Measurements from ENCODE around the gene RBM45.
"Not testable (repeated sequence)": the region's sequence is repeated elsewhere in the genome, so short reads cannot be mapped to it uniquely, and the experiment has no call there.

Gene RBM45

GRCh38 chr2:178112202-178113152, at the start of gene RBM45:
TSS of gene RBM45 (plus strand) at chr2:178112437. CDS start at chr2:178112547, 110 bp downstream.
- DNase-seq = peak; percentile 77 to 81

DNA sequence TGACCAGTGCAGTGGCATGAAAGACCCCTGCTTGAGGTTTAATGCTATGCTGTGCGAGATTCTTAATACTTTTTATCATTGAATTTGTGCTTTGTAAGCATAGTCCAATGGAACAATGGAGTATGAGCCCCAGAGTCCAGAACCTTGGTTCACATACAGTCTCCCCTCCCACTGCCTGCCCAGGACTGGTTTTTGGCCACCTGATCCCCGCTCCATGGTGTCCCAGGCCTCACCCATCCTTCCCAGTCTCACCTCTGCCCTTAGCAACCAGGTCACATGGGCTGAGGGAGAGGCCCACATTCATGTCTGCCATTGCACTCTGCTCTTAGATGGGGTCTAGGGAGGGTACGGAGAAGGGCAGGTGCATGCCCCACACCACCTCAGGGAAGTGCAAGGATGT, 45.9 kb upstream of the RBM45 start:
- no peak for DNase-seq

DNA sequence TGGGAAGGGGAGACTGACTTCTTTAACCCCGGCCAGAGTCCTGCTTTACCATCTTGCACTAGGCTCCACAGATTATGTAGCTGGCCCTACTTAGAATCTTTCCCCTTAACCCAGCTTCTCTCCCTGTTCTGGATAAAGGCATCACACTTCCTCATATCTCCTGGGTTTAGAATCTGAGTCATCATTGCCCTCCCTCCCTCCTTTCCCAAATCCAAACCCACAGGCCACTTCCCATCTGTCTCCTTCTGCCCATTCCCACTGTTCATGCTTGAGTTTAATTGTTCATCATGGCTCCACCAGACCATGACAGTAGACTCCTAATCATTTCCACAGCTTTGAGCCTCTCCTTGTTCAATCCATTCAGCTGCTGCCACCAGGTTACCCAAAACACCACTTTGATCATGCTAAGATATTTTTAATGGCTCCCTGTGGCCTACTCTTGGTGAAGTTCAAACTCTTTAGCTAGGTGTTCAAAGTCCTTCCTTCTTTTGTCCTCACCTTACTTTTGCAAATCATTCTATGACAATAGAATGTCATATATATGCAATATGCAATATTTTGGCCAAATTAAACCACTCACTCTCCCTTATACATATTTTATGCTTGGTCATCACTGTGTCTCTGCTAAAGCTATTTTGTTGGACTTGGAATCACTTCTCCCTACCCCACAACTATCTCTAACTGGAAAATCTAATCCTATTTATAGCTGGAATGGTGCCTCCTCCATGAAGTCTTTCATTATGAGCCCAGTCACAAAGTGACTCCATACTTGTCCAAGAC, 45.2 kb upstream of the RBM45 start:
- no peak for DNase-seq

DNA sequence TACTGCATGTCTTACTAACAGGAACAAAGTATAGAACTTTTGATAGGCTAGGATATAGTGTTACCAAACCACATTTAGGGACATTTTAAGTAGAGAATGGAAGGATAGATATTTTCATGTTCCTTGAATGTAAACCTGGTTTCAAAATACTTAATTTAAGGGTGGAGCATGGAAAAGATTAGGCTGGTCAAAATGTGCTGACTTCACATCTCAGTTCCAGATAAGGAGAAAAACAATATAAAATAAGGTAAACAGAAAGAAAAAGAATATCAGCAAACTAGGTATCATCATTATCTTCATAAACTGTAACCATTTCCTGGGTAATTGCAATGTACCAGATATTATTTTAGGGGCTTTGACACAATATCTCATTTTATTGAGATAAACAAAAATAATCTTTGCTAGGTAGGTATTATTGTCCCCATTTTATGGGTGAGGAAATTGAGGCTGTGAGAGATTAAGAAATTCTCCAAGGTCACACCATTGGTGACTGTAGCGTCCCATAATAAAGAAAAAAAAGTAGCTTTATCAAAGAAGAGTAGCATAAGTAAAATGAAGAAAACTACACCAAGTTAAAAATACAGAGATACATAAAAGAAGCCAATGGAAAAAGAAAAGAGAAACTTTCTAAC, 43.3 kb upstream of the RBM45 start:
- no peak for DNase-seq

- no peak for DNase-seq
Observed at GRCh38 chr2:178069551-178069950, 42.7 kb upstream of the RBM45 start.

DNA sequence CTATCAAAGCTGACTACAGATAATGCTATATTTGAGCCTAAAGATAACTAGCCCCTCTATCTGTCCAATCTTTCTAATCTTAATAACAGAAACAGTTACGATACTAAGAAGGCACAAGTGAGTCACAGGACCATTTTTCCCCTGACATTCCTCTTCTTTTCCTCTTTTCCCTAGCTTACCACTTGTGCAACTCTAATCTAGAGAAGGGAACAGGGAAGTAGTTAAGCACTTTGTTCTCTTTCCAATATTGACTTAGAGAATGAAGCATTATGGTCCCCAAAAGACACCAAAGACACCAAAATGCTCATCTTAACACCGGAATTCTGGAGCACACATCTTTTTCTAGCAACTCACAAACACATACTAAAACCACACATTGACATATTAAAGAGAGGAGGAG, 41.4 kb upstream of the RBM45 start:
- no peak for DNase-seq

DNA sequence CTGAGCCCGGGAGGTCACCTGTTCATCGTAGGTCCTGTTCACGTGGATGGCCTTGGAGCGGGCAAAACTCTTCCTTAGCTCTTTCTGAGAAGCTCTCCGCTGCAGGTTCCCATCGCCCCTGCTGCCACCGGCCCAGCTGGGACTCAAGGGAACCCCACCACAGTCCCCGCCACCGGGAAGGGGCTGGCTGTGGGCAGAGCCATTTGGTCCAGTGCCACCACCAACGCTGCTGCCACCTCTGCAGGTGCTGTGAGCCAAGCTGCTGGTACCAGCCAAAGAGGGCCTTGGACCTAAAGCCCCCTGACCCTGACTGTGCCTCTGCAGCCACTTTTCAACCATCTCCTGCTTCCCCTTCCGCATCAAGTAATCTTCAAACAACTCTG, 40.2 kb upstream of the RBM45 start:
- DNase-seq = no peak

GRCh38 chr2:178072383-178073301, 39.6 kb upstream of the RBM45 start, which contains the start of gene PDE11A:
TSS of gene PDE11A (minus strand) at chr2:178072777. CDS start at chr2:178072437, 340 bp downstream.
- DNase-seq = peak in 1 of 2 donors; percentile 5

GRCh38 chr2:178074123-178075005, 37.9 kb upstream of the RBM45 start:
- no peak for DNase-seq

DNA sequence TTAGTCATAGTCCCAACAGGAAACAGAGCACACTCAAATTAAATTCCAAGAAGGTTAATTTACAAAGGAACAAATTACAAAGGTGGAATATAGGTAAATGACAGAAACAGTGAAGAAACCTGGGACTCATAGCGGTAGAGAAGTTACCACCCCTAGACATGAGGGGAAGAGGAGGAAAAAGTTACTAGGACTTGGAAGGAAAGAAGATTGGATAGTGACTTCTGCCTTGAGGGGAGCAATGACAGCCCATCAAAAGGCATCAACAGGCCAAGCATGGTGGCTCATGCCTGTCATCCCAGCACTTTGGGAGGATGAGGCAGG, 37.3 kb upstream of the RBM45 start:
- DNase-seq = no peak

DNA sequence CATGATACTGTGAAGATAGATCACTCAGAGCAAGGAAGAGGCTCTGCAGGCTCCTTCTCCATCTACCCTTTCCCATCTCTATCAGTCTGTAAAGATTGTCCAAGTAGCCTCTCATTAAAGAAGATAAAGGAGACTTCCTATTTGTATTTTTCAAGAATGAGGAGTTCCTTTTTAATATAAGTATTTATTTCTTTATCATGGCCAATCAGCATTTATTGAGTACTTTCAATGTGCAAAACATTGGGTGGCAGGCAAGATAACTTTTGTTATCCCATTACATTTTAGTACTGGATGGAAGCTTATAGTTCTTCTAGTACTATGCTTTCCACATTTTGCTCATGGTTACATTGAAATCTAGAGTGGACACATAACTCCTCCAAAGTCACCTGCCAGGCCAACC, 36.1 kb upstream of the RBM45 start:
- DNase-seq = no peak

GRCh38 chr2:178079279-178079678, 33.0 kb upstream of the RBM45 start:
- not testable (repeated sequence) for DNase-seq

GRCh38 chr2:178082408-178083045, 29.7 kb upstream of the RBM45 start:
- DNase-seq = no peak

DNA sequence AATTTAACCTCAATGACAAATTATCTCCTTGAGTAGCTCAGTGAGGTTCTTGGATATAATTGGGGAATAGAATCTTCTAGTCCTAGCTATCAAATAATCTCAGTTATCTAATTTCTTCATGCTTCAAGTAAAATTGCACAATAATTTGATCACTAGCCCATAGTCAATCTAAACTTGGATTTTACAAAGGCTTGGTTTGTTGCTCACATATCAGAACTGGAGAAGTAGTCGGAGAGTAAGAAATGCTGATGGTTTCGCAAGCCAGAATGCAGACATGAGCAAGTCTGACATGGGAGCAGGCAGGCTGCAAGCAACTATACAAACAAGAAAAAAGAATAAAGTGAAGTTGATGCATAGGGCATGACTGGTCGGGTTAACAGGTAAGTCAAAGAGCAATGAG, 28.0 kb upstream of the RBM45 start:
- DNase-seq = no peak

DNA sequence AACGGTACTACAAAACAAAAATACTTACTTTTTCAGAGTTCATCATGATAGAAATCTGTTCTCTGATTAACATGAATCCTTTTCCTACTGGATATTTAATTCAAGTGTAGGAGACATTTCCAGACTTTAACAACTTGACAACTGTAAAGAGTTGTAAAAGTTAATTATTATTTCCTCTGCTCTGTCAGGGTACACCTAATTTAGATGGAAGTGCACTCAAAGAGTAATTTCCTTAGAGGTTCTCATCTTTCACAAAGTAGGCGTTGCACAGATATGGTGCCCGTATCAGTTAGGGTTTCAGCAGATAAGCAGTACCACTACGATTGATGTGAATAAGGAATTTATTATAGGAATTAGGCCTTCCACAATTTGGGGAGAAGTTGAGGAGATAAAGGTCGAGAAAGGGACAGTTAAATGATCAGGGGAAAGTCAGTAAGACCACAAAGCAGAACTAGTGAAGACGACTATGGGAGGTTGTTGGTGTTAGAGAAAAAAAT, 23.4 kb upstream of the RBM45 start:
- no peak for DNase-seq

GRCh38 chr2:178093471-178093870, 18.8 kb upstream of the RBM45 start:
- DNase-seq = no peak

DNA sequence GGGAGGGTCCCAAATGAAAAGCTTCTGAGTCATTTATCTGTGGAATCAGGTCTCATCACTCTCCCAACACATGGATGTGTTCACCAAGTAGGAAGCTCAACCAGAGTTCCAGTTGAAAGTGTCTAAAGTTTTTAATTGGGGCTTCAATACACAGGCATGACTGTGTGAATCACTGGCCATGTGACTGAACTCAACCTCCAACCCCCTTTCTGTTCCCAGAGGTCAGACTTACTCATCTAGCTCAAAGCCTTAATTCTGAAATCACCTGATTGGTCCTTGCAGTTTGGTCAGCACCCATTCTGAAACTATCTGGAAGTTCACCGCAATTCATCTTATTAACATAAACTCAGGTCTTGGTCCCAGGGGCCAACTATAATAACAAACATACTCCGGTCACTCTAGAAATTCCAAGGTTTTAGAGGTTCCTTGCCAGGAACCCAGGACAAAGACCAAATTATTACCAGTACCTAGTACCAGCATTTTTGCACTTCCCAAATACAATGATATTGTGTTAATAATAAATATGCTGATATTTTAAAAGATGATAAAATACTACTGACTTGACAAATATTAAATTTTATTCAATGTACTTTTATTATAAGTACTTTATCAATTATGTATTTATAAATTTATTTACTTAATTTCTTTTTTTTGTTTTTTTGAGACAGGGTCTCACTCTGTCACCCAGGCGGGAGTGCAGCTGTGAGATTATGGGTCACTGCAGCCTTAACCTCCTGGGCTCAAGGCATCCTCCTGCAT, 10.7 kb upstream of the RBM45 start:
- no peak for DNase-seq

DNA sequence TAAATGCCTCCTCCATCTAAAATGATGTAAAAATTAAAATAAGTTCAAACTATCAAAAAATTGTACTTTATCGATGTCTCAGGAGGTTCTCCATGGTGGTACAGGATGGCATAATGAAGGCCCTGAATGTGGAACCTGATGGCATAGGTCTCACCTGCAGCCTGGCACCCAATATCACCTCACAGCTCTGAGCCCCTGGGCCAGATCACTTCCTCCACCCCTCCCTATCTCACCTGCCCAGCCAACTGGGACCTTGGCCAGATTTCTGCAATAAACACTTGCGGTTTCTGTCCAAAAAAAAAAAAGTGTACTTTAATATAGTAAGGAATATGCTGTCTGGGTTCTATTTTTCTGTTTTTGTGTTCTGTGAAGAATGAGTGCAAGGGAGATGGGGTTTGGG, 6.7 kb upstream of the RBM45 start:
- no peak for DNase-seq

- no peak for DNase-seq
Observed at GRCh38 chr2:178106053-178106452, 6.2 kb upstream of the RBM45 start.

- no peak for DNase-seq
Observed at GRCh38 chr2:178108176-178108575, 4.1 kb upstream of the RBM45 start.

Data from activated CD4-positive, alpha-beta T cell treated with anti-CD3 and anti-CD28 coated beads for 4 hours (primary cell).